SK-N-MC (cell line): ENCODE results near the gene COX7B.

Source experiments
- EZH2 ChIP-seq: fragments of 200-600 bp; sonication (generic); IDR thresholded peaks from one replicate; pipeline ENCODE4 v1.6.1; 2017; ENCODE audit warnings: antibody characterized with exemption
- FOXP2 ChIP-seq: optimal IDR thresholded peaks from 2 replicates; pipeline ENCODE3; 2011; ENCODE audit warnings: mild to moderate bottlenecking, moderate library complexity; ENCODE audit not compliant: insufficient read depth; ENCODE audit errors: extremely low read length, control extremely low read depth
- POLR2AphosphoS5 ChIP-seq: IDR thresholded peaks from 2 replicates; pipeline ENCODE4 v1.6.1; 2012; ENCODE audit warnings: mild to moderate bottlenecking, low read depth, low read length, borderline replicate concordance

DNA sequence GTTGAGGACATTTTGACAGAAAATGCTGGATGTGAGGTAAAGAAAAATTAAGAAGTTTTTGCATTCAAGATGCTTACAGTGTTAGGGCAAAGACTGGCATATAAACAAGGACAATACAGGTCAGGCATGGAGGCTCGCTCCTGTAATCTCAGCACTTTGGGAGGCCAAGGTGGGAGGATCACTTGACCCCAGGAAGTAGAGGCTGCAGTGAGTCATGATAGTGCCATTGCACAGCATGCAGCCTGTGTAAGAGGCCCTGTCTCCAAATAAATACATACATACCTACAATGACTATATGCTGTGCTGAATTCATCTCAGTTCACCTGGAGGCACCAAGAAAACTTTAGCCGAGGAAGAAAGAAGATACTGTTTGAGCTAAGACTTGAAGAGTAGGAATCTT is 6.4 kb upstream of the COX7B start:
- TF ChIP-seq EZH2 (no peak), FOXP2 (no peak), POLR2AphosphoS5 (no peak)
